IPS-18c (cell line): Measurements from ENCODE around the gene ANO1.
"Not testable (repeated sequence)": the region's sequence is repeated elsewhere in the genome, so short reads cannot be mapped to it uniquely, and the experiment has no call there.

ENCODE experiments used
- H3K4me3 ChIP-seq: 2 replicates; pipeline ENCODE4 v1.7.0; 2013; ENCODE audit warnings: low read depth, mild to moderate bottlenecking, low read length, moderate library complexity; ENCODE audit not compliant: insufficient read depth
- H3K9me3 ChIP-seq: one replicate; pipeline ENCODE4 v1.6.1; 2013; ENCODE audit warnings: mild to moderate bottlenecking, low read length, moderate library complexity; ENCODE audit not compliant: control insufficient read depth, insufficient read depth

The ANO1 gene

DNA sequence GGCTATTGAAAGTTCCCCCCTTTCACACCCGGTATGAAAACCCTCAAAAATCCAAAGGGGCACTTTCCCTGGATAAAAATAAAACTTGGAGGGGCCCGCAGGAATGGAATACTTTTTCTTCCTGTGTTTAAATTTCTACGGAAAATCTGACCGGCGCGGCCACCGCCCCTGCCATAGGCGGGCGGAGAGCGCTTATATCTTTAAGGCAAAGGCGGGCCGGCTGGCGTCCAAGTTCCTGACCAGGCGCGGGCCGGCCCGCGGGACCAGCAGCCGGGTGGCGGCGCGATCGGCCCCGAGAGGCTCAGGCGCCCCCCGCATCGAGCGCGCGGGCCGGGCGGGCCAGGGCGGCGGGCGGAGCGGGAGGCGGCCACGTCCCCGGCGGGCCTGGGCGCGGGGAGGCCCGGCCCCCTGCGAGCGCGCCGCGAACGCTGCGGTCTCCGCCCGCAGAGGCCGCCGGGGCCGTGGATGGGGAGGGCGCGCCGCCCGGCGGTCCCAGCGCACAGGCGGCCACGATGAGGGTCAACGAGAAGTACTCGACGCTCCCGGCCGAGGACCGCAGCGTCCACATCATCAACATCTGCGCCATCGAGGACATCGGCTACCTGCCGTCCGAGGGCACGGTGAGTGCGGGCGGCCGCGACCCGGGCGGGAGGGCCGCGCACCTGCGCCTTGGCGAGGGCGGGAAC, at the start of gene ANO1:
TSS of gene ANO1 (plus strand) at position 223 of the 686 bp plus-strand sequence. CDS start at position 513, 290 bp downstream.
- Histone ChIP-seq H3K4me3 (peak within 1 kb of the TSS; percentile 9; the same call in 1 of the 2 replicates), H3K9me3 (no peaks in the 10 kb centered on the region)

GRCh38 chr11:70029115-70029860, 48.8 kb upstream of the ANO1 start:
- H3K9me3 ChIP-seq, result no peaks in the 10 kb centered on the region
- no peak overlapping the region for H3K4me3 ChIP-seq

GRCh38 chr11:70029861-70030380, 48.2 kb upstream of the ANO1 start:
- Histone ChIP-seq H3K4me3 (no peak overlapping the region), H3K9me3 (no peaks in the 10 kb centered on the region)

- Histone ChIP-seq H3K4me3 (no peak overlapping the region), H3K9me3 (no peaks in the 10 kb centered on the region)
Observed at GRCh38 chr11:70030412-70030811, 47.7 kb upstream of the ANO1 start.

- Histone ChIP-seq H3K4me3 (no peak overlapping the region), H3K9me3 (no peaks in the 10 kb centered on the region)
Observed at GRCh38 chr11:70031631-70032469, 46.3 kb upstream of the ANO1 start.

GRCh38 chr11:70032470-70032795, 45.7 kb upstream of the ANO1 start:
- no peak overlapping the region for H3K4me3 ChIP-seq
- no peaks in the 10 kb centered on the region for H3K9me3 ChIP-seq

- Histone ChIP-seq H3K4me3 (no peak overlapping the region), H3K9me3 (no peaks in the 10 kb centered on the region)
Observed at GRCh38 chr11:70032943-70033710, 45.0 kb upstream of the ANO1 start.

GRCh38 chr11:70033711-70034070, 44.4 kb upstream of the ANO1 start:
- Histone ChIP-seq H3K4me3 (no peak overlapping the region), H3K9me3 (peaks cover 5% of the 10 kb centered on the region)

DNA sequence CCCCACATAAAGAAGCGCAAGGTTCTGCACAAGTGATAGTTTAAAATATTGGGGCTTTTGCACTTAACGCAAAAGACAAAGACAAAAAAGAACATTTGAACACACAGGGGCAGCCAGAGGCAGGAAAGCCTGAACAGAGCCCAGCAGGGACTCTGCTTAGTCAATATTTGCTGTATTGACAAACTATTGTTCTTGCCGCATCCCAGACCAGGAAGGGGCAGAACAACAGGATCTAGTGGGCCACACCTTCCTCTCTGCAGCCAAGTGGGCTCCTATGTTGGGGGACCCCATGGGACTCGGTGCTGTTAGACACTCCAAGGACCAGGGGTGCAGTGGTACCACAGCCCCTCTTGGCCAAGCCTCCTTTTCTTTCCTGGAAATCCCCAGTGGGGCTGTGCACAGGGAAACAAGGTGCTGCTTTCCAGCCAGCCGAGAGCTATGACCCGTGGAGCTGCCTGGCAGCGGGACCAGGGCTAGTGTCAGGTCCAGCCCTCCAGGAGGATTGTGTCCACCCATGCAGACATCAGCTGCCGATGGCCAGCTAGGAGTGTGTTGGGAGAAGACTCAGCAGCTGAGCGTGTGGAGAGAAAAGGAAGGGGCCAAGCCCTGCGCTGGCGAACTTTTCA, 43.3 kb upstream of the ANO1 start:
- Histone ChIP-seq H3K9me3 (peaks cover 5% of the 10 kb centered on the region), H3K4me3 (no peak overlapping the region)

DNA sequence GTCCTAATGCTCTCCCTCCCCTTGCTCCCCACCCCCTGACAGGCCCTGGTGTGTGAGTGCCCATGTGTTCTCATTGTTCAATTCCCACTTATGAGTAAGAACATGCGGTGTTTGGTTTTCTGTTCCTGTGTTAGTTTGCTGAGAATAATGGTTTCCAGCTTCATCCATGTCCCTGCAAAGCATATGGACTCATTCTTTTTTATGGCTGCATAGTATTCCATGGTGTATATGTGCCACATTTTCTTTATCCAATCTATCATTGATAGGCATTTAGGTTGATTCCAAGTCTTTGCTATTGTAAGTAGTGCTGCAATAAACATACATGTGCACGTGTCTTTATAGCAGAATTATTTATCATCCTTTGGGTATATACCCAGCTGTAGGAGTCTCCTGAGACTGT, 42.5 kb upstream of the ANO1 start:
- H3K9me3 ChIP-seq, H3K4me3 ChIP-seq: not testable (repeated sequence)

DNA sequence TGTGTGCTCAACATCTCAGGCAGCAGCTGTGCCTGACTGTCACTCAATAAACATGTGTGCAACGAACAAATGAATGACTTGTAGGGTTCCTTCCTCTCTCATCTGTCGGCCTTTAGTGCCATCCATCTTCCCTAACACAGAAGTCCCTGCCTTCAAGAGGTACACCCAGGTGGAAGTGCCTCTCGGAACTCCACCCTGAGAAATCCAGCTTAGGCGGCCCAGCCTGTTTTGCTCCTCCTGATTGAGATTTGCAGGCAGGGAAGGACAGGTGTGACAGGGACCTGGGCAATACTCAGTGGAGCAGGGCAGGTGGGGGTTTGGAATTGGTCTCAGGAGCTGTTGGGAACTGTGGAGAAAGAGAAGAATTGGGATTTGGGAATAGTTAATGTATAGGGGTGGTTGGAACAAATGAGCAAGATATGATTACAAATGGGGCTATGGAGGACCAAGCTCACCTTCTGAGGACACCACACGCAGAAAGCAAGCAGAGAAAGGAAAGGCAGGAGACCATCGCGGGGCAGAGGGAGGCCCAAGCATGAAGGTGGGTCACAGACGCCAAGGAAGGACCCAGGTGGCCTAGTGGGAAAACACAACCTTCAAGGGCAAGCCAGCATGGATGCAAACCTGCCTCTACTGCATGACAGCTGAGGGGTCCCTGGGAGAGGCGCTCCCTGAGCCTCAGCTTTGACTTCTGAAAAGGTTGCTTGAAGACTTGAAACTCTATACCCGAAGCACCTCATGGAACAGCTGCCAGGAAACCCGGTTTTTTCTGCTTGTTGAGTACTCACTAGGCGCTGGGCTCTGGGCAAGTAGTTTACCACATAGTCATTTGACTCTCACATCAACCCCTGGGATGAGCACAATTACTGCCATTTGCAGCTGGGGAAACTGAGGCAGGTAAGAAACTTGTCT, 40.9 kb upstream of the ANO1 start:
- no peak overlapping the region for H3K4me3 ChIP-seq

GRCh38 chr11:70038034-70038834, 39.9 kb upstream of the ANO1 start:
- H3K9me3 ChIP-seq, result peaks cover 5% of the 10 kb centered on the region

More for the DNA sequence above, 40.9 kb upstream of the ANO1 start:
- H3K9me3 ChIP-seq, result peaks cover 5% of the 10 kb centered on the region

GRCh38 chr11:70040452-70040851, 37.7 kb upstream of the ANO1 start:
- Histone ChIP-seq H3K4me3 (no peak overlapping the region), H3K9me3 (peaks cover 5% of the 10 kb centered on the region)

More at GRCh38 chr11:70038034-70038834, 39.9 kb upstream of the ANO1 start:
- H3K4me3 ChIP-seq, result no peak overlapping the region

DNA sequence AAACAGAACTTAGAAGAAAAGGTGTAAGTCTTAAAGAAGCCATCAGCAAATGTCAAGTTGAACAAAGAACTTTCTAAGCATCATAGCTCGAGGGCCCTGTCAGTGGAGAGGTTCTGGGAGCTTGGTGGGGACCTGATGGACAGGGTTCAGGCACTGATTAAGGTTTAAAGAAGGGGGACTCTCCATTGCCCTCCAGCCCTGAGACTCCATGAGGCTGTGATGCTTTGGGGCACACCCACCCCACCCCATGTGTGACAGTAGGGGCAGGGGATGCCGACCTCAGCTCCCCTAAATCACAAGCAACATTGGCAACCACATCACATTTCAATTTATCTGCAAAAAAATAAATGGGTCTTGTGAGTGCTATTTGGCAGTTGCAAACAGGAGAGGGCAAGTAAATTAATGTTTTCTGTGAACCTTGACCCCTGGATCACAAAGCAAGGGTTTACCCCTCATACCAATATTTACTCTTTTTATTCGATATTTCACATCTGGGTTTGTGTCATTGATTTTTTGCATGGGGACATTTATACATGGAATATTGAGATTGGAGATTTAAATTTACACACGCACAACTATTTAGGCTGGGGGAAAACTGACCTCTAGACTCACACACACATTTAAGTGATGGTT, 37.1 kb upstream of the ANO1 start:
- no peak overlapping the region for H3K4me3 ChIP-seq
- peaks cover 5% of the 10 kb centered on the region for H3K9me3 ChIP-seq

DNA sequence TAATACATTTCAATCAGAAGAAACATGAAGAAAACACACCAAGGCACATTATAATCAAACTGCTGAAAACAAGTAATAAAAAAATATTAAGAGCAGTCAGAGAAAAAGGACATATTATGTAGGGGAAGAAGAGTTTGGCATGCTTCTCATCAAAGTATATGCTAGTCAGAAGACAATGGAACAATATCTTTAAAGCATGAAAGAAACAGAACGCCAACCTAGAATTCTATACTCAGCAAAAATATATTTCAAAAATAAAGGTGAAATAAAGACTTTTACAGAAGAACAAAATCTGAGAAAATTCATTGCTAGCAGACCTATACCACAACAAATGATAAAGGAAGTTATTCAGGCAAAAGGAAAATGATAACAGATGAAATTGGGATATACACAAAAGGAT, 34.6 kb upstream of the ANO1 start:
- Histone ChIP-seq H3K4me3 (no peak overlapping the region), H3K9me3 (peaks cover 2% of the 10 kb centered on the region)
